ENCODE data around the gene HYKK. TPM values are rescaled to one million over a fixed set of nuclear protein-coding genes. Genes with fewer than 3 reads are reported as not detected.
"Not testable (repeated sequence)": the region's sequence is repeated elsewhere in the genome, so short reads cannot be mapped to it uniquely, and the experiment has no call there.

The HYKK gene
- total RNA-seq, 1 experiment from 2014 or later, result 9.4 TPM

DNA sequence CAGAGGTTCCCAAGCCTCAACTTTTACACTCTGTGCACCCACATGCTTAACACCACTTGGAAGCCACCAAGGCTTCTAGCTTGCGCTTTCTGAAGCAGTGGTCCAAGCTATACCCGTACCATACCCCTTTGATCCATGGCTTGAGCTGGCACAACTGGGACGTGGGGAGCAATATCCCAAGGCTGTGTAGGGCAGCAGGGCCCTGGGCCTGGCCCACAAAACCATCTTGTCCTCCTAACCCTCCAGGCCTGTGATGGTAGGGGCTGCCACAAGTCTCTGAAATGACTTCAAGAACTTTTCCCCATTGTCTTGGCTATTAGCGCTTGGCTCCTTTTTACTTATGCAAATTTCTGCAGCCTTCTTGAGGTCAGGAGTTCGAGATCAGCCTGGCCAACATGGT, 16.9 kb downstream of the HYKK start:
- no peaks in the 10 kb centered on the region for H3K4me1 ChIP-seq (replicated peaks)
- no peaks in the 10 kb centered on the region for H3K27me3 ChIP-seq (replicated peaks)
- no peak overlapping the region for H3K4me3 ChIP-seq
- no peaks in the 10 kb centered on the region for H3K36me3 ChIP-seq
- H3K9me3 ChIP-seq (replicated peaks), result no peaks in the 10 kb centered on the region
- no peak overlapping the region for H3K27ac ChIP-seq
- no peak for DNase-seq (ENCODE audit: low read depth in 1 of 2, low spot score in 2 of 2)

DNA sequence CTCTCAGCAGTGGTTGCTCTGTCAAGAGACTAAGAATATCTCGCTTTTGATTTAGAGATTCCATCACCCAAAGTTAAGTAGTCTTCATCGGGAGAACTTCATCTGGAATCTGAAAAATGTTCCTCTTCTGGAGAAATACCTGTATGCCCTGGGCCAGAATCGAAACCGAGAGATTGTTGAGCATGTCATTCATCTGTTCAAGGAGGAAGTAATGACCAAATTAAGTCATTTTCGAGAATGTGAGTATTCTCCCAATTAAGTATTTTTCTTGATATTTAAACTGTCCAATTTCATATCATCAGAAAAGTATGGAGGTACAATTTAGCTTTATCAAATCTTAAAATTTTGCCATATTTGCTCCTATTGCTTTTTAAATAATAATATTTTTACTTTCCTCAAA, 19.9 kb downstream of the HYKK start:
- no peak overlapping the region for H3K27ac ChIP-seq
- H3K4me1 ChIP-seq (replicated peaks), result no peaks in the 10 kb centered on the region
- no peaks in the 10 kb centered on the region for H3K36me3 ChIP-seq
- H3K27me3 ChIP-seq (replicated peaks), result no peaks in the 10 kb centered on the region
- no peak overlapping the region for H3K4me3 ChIP-seq
- no peaks in the 10 kb centered on the region for H3K9me3 ChIP-seq (replicated peaks)
- DNase-seq (ENCODE audit: low read depth in 1 of 2, low spot score in 2 of 2), result no peak

DNA sequence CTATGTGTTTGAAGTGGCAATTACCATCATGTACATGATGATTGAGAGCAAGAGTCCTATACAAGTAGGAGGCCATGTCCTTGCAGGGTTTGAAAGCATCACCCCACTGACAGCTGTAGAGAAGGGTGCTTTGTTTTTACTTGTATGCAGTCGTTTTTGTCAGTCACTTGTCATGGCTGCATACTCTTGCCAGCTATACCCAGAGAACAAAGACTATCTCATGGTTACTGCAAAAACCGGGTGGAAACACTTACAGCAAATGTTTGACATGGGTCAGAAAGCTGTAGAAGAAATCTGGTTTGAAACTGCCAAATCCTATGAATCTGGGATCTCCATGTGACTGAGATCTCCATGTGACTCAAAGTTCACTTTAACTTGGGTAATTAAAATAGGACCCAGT, 26.0 kb downstream of the HYKK start:
- Histone ChIP-seq H3K9me3 (replicated peaks) (no peaks in the 10 kb centered on the region), H3K27me3 (replicated peaks) (no peaks in the 10 kb centered on the region), H3K27ac (no peak overlapping the region), H3K4me1 (replicated peaks) (no peaks in the 10 kb centered on the region), H3K4me3 (no peak overlapping the region), H3K36me3 (no peaks in the 10 kb centered on the region)
- DNase-seq (ENCODE audit: low read depth in 1 of 2, low spot score in 2 of 2), result no peak

DNA sequence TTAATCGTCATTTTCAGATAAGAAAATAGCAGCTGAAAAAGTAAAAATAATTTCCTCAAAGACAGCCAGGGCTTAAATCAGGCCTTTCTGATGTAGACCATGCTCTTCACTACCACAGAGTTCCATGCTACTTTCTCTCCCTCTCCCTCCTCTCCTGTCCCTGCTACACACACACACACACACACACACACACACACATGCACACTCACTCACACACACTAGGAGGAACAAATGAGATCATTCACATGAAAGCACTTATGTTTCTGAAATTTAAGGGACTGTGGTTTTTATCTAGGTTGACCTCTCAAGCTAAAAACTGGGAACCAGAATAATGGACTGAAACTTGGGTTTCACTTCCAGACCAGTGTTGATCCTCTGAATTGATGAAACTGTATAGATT, 28.8 kb downstream of the HYKK start:
- H3K4me3 ChIP-seq, result no peak overlapping the region
- 0 out of 2 replicates have a peak, but pooled peaks cover 3% of the 10 kb centered on the region for H3K4me1 ChIP-seq (replicated peaks)
- DNase-seq (ENCODE audit: low read depth in 1 of 2, low spot score in 2 of 2), result no peak
- H3K27ac ChIP-seq, result no peak overlapping the region
- H3K27me3 ChIP-seq (replicated peaks), result no peaks in the 10 kb centered on the region
- no peaks in the 10 kb centered on the region for H3K9me3 ChIP-seq (replicated peaks)
- peaks cover 3% of the 10 kb centered on the region for H3K36me3 ChIP-seq

DNA sequence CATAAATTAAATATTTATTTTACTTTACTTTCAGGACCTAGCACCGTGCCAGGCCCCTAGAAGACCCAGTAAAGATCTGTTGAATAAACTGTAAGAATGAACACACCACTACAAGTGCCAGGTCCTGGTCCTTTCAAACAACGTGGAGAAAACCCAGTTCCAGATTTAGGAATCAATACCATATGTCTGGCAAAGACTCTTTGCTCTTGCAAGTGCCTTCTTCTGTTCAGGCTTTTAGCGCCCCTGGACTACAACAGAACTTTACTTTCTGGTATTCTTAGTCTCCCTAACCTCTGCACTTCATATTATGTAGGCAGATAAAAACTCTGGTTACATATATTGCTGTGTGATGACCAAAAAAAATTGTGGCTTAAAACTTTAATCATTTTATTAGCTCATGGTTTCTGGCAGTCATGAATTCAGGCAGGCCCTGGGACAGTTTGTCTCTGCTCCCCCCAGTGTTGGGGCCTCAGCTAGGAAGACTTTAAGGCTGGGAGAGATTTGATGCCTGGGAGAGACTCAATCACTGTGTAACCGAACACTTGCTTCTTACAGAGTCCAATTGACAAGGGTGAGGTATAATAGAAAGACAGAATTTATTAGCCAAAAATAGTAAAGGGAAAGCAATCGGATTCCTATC, 30.0 kb downstream of the HYKK start:
- Histone ChIP-seq H3K9me3 (replicated peaks) (no peaks in the 10 kb centered on the region), H3K27me3 (replicated peaks) (no peaks in the 10 kb centered on the region), H3K4me3 (no peak overlapping the region), H3K27ac (no peak overlapping the region), H3K36me3 (peaks cover 11% of the 10 kb centered on the region), H3K4me1 (replicated peaks) (peaks cover 10% of the 10 kb centered on the region; the same call in 1 of the 2 replicates)
- DNase-seq (ENCODE audit: low read depth in 1 of 2, low spot score in 2 of 2), result no peak

DNA sequence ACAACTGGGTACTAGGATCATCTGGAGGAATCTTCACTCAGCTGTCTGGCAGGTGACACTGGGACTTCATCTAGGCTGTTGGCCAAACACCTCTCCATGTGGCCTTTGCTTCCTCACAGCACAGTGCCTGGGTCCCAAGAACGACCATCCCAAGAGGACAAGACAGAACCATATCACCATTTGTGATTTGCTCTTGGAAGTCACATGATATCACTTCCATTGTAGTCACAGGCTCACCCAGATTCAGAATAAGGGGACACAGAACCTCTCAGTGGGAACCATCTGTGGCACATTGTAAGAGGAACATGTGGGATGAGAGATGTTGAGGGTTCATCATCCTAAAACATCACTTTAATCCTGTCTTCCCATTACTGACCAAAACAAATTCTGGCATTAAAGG, 31.0 kb downstream of the HYKK start:
- Histone ChIP-seq H3K27me3 (replicated peaks) (no peaks in the 10 kb centered on the region), H3K27ac (no peak overlapping the region), H3K9me3 (replicated peaks) (no peaks in the 10 kb centered on the region), H3K4me1 (replicated peaks) (peaks cover 10% of the 10 kb centered on the region; the same call in 1 of the 2 replicates), H3K36me3 (peaks cover 21% of the 10 kb centered on the region), H3K4me3 (no peak overlapping the region)
- DNase-seq (ENCODE audit: low read depth in 1 of 2, low spot score in 2 of 2), result no peak

DNA sequence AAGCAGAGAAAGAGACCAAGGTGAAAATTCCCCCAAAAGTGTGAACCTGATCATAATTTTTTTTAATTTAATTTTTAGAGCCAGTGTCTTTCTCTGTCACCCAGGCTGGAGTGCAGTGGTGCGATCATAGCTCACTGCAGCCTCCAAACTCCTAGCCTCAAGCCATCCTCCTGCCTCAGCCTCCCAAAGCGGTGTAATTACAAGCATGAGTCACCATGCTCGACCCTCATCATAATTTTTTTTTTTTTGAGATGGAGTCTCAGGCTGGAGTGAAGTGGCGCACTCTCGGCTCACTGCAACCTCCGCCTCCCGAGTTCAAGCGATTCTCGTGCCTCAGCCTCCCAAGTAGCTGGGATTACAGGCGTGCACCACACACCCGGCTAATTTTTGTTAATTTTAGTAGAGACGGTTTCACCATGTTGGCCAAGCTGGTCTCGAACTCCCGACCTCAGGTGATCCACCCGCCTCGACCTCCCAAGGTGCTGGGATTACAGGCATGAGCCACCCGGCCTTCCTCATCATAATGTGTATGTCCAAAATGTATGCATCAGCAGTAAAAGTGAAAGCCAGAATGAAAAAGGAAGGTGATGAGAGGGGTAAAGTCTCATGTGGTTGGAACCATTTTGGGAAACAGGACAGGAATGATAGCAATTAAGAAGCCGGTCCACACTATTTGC, 32.2 kb downstream of the HYKK start:
- not testable (repeated sequence) for DNase-seq (ENCODE audit: low read depth in 1 of 2, low spot score in 2 of 2); H3K27me3 ChIP-seq (replicated peaks); H3K9me3 ChIP-seq (replicated peaks); H3K4me1 ChIP-seq (replicated peaks)
- peak overlapping the region; percentile 78 for H3K4me3 ChIP-seq
- H3K36me3 ChIP-seq, result peaks cover 32% of the 10 kb centered on the region
- peak overlapping the region; percentile 92 for H3K27ac ChIP-seq

DNA sequence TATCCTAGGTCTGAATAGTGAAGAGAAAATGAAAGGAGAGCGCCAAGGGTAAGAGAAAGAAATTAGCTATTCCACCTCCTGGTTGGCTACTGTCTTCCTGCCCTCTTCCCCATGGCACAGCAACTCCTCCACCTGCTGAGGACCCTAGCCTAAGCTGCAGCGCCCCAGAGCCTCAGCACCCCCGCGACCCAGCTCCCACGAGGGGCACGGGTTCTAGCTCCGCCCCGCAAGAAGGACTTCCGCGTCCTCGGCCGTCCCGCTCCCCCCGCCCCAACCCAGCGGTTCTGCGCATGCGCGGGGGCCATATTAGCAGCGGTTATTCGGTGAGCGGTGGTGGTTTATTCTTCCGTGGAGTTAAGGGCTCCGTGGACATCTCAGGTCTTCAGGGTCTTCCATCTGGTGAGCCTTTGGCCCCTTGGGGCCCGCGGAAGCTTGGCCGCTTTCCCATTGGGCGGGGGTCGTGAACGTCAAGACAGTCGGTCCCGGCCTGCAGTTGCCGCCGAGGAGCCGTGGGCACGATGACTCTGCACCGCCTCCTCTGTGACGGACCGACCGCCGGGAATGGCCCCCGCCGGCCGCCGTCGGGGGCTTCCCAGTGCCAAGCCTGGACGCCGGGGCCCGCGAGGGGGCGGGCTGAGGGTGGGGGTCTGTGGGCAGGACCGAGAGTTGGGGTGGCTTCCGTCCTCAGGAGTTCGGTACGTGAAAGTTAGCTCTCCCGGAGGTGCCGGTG, 32.9 kb downstream of the HYKK start, which contains the start of gene PSMA4:
TSS of gene PSMA4 (plus strand) at position 304 of the 730 bp plus-strand sequence. CDS start 1,484 bp downstream, outside the sequence.
- no peaks in the 10 kb centered on the region for H3K27me3 ChIP-seq (replicated peaks)
- no peaks in the 10 kb centered on the region for H3K9me3 ChIP-seq (replicated peaks)
- H3K4me3 ChIP-seq, result peak within 1 kb of the TSS; percentile 78
- H3K36me3 ChIP-seq, result peaks cover 39% of the 10 kb centered on the region
- peak within 1 kb of the TSS; percentile 92 for H3K27ac ChIP-seq
- peaks cover 10% of the 10 kb centered on the region; the same call in 1 of the 2 replicates for H3K4me1 ChIP-seq (replicated peaks)
- DNase-seq (ENCODE audit: low read depth in 1 of 2, low spot score in 2 of 2), result peak; percentile 91 to 97

DNA sequence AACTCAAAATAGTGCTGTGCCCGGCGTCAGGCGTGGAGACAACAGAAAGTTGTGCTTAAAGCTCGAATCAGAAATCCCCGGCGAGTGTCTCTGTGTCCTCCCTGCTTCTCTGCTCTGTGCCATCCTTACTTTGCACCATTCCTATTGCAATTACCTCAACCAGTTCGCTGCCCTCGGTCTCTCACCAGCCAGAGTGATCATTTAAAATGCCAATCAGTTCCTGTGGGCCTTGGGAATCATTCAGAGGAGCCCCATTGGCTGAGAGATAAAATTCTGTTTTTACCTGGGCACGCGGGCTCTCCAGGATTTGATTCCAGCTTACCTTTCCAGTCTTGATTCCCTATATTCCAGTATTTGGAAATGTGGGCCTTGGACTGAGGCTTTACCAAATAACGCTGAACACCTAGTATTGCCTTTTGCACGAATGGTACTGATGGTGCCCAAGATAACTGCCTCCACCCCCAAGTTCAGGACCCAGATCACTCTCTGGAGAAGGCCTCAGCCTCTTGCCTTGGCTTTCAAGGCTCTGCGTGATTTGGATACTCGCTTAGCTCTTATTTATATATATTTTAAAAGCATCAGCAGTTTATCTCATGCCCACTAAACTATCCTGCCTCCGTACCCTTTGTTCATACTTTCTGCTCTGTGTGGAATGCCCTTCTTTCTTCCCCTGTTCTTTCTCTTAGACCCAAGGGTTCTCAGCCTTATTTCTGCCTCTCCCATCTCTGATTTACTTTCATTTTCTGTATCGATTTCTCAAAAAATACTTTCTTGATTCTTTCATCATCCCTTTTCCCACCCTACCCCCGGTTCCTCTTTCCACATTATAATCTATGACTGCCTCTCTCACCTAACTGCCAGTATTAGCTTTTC, 33.7 kb downstream of the HYKK start:
- Histone ChIP-seq H3K4me1 (replicated peaks) (peaks cover 10% of the 10 kb centered on the region; the same call in 1 of the 2 replicates), H3K27me3 (replicated peaks) (no peaks in the 10 kb centered on the region), H3K9me3 (replicated peaks) (no peaks in the 10 kb centered on the region), H3K36me3 (peaks cover 47% of the 10 kb centered on the region), H3K27ac (peak overlapping the region; percentile 92), H3K4me3 (peak overlapping the region; percentile 78)
- no peak for DNase-seq (ENCODE audit: low read depth in 1 of 2, low spot score in 2 of 2)

DNA sequence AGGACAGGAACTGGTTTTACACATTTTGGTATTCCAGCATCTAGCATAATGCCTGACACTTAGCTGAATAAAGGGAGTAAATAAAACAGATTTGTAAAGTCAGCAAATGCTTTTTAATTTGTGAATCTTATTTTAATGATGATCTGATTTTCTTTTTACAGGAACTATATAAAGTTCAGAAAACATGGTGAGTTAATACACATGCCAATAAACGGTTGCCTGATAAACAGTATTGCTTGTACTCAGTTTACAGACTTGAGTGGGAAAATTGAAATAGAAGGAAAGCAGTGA, 34.3 kb downstream of the HYKK start:
- Histone ChIP-seq H3K4me1 (replicated peaks) (peaks cover 10% of the 10 kb centered on the region; the same call in 1 of the 2 replicates), H3K27ac (no peak overlapping the region), H3K4me3 (peak overlapping the region; percentile 78), H3K9me3 (replicated peaks) (no peaks in the 10 kb centered on the region), H3K36me3 (peaks cover 53% of the 10 kb centered on the region), H3K27me3 (replicated peaks) (no peaks in the 10 kb centered on the region)
- no peak for DNase-seq (ENCODE audit: low read depth in 1 of 2, low spot score in 2 of 2)

DNA sequence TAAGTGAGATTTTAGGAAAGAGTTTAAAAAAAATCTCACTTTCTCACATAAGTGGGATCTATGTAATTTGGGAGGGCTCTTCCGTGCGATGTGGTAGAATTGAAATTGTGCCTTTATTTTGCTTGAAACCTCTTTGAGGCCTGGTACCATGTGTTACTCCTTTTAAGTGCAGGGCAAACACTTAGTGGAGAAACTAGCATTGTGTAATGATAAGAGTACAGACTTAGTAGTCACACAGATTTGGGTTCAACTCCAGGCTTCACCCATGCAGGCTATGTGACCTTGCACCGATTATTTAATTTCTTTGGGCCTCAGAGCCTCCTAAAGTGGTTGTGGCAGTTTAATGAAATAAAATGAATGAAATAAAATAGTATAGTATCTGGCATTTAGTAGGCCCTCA, 35.3 kb downstream of the HYKK start:
- peaks cover 63% of the 10 kb centered on the region for H3K36me3 ChIP-seq
- no peak overlapping the region for H3K27ac ChIP-seq
- no peak for DNase-seq (ENCODE audit: low read depth in 1 of 2, low spot score in 2 of 2)
- no peaks in the 10 kb centered on the region for H3K27me3 ChIP-seq (replicated peaks)
- peaks cover 10% of the 10 kb centered on the region; the same call in 1 of the 2 replicates for H3K4me1 ChIP-seq (replicated peaks)
- no peak overlapping the region for H3K4me3 ChIP-seq
- H3K9me3 ChIP-seq (replicated peaks), result no peaks in the 10 kb centered on the region

DNA sequence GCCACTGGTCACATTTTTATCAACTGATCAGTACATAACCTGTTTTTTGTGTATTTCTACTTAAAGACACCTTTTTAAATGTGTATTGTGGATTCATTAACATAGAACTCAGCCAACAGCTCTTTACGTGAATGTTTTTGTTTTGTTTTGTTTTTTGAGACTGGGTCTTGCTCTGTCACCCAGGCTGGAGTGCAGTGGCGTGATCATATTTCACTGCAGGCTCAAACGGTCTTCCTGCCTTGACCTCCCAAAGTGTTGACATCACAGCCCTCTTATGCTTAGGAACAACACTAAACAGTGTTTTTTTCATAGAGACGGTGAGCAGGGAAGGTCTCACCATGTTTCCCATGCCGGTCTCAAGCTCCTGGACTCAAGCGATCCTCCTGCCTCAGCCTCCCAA, 42.8 kb downstream of the HYKK start:
- no peaks in the 10 kb centered on the region for H3K9me3 ChIP-seq (replicated peaks)
- peaks cover 61% of the 10 kb centered on the region for H3K36me3 ChIP-seq
- H3K27ac ChIP-seq, result no peak overlapping the region
- H3K27me3 ChIP-seq (replicated peaks), result 0 out of 2 replicates have a peak, but pooled peaks cover 2% of the 10 kb centered on the region
- H3K4me1 ChIP-seq (replicated peaks), result no peaks in the 10 kb centered on the region
- no peak for DNase-seq (ENCODE audit: low read depth in 1 of 2, low spot score in 2 of 2)
- H3K4me3 ChIP-seq, result no peak overlapping the region

DNA sequence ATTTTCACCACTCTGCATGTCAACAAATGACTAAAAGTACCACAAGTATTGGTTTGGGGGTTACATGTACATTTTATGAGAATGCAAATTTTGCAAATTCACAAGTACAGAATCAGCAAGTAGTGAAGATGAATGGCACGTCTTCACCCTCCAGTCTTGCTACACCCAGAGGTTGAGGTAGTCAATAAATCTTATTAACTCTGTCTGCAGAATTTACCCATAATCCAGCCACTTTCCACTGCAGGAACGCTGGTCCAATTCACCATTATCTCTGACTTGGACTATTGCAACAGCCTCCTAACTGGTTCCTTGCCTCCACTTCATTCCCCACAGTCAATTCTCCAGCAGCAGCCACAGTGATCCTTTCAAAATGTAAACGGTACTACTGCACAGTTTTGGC, 43.4 kb downstream of the HYKK start:
- no peaks in the 10 kb centered on the region for H3K4me1 ChIP-seq (replicated peaks)
- H3K9me3 ChIP-seq (replicated peaks), result no peaks in the 10 kb centered on the region
- 0 out of 2 replicates have a peak, but pooled peaks cover 2% of the 10 kb centered on the region for H3K27me3 ChIP-seq (replicated peaks)
- DNase-seq (ENCODE audit: low read depth in 1 of 2, low spot score in 2 of 2), result no peak
- H3K27ac ChIP-seq, result no peak overlapping the region
- H3K36me3 ChIP-seq, result peaks cover 55% of the 10 kb centered on the region
- H3K4me3 ChIP-seq, result no peak overlapping the region
